Measurements from ENCODE around the gene GABBR1. TPM values are rescaled to one million over a fixed set of nuclear protein-coding genes. Genes with fewer than 3 reads are reported as not detected.

The GABBR1 gene
- total and polyA plus RNA-seq, 2 donors (not counting 3 experiments of a cell fraction or from before 2014, with no cell fraction given): 43.6 to 50.8 TPM

- no peak for FAIRE-seq
- BruUV-seq (replicated peaks): no TSS peak
- DNase-seq (ENCODE audit: low read depth, low spot score): no peak
- Histone ChIP-seq H3K4me2 (ENCODE audit: insufficient read depth, low read length) (no peak overlapping the region), H3K4me3 (replicated peaks in 1 of 3; ENCODE audit: insufficient read depth in 1 of 3, low read depth in 1 of 3, low read length in 3 of 3) (no peak overlapping the region), H4K20me1 (replicated peaks; ENCODE audit: control insufficient read depth, extremely low read depth, insufficient read depth, low read length) (no peaks in the 10 kb centered on the region), H3K9ac (replicated peaks; ENCODE audit: extremely low read depth, insufficient read depth, low read length) (no peak overlapping the region), H3K9me1 (replicated peaks; ENCODE audit: control insufficient read depth, extremely low read depth, insufficient read depth, low read length) (no peaks in the 10 kb centered on the region), H3K9me3 (replicated peaks; ENCODE audit: control insufficient read depth, insufficient read depth, low read length) (no peaks in the 10 kb centered on the region), H3K27ac (ENCODE audit: insufficient read depth, low read depth, low read length) (no peak overlapping the region), H3K79me2 (ENCODE audit: control insufficient read depth, insufficient read depth, low read length) (no peaks in the 10 kb centered on the region), H3K36me3 (ENCODE audit: control insufficient read depth in 2 of 2, extremely low read depth in 1 of 2, insufficient read depth in 2 of 2, low read length in 2 of 2) (no peaks in the 10 kb centered on the region), H3K27me3 (ENCODE audit: control insufficient read depth in 2 of 2, insufficient read depth in 2 of 2, low read length in 2 of 2) (no peaks in the 10 kb centered on the region), H3K4me1 (ENCODE audit: control insufficient read depth, extremely low read depth, insufficient read depth, low read length) (no peaks in the 10 kb centered on the region), H2AFZ (ENCODE audit: low read depth, low read length) (no peak overlapping the region)
- intact Hi-C loops (cut with micrococcal nuclease): no loop called here
- ChIA-PET POLR2A (no interaction called here), CTCF (no interaction called here)
- dilution Hi-C loops (cut with MboI; ENCODE audit: extremely low pct_ligation_motif_present, low sequenced_read_pairs): no loop called here
- TF ChIP-seq JUN (IDR thresholded peaks at IDR 0.05; ENCODE audit: borderline replicate concordance, insufficient read depth, insufficient read length, low read depth) (no peak), POLR2AphosphoS5 (IDR thresholded peaks at IDR 0.05; ENCODE audit: insufficient read depth, low read depth, low read length) (no peak), POLR2A (IDR thresholded peaks at IDR 0.05; ENCODE audit: low read depth, low read length) (no peak)
- TF ChIP-seq, protein P1, sequence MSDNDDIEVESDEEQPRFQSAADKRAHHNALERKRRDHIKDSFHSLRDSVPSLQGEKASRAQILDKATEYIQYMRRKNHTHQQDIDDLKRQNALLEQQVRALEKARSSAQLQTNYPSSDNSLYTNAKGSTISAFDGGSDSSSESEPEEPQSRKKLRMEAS (IDR thresholded peaks at IDR 0.05; ENCODE audit: insufficient read depth, insufficient read length): no peak
Measured at GRCh38 chr6:29530671-29531310, 102.2 kb downstream of the GABBR1 start.

DNA sequence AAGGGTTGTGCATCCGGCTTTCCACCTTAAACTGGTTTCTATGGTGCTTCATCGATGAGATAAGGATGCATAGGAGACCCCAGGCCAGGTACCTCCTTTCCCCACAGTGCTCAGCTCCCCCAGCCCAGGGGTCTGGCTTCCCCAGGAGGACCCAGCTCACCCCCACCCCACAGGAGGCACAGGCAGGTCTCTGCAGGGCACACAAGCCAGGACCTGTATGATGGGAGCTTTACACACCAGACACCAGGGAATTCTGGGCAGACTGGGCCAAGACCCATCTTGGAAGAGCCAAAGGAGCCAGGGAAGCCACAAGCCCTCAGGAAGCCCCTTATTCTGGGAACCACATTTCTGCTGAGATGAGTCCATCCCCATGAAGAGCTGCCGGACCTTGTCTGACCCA is 103.0 kb downstream of the GABBR1 start:
- H3K27ac ChIP-seq (ENCODE audit: insufficient read depth, low read depth, low read length): no peak overlapping the region
- no peaks in the 10 kb centered on the region for H3K79me2 ChIP-seq (ENCODE audit: control insufficient read depth, insufficient read depth, low read length)
- no TSS peak for BruUV-seq (replicated peaks)
- H3K27me3 ChIP-seq (ENCODE audit: control insufficient read depth in 2 of 2, insufficient read depth in 2 of 2, low read length in 2 of 2): no peaks in the 10 kb centered on the region
- no peaks in the 10 kb centered on the region for H3K9me3 ChIP-seq (replicated peaks; ENCODE audit: control insufficient read depth, insufficient read depth, low read length)
- no peak overlapping the region for H3K9ac ChIP-seq (replicated peaks; ENCODE audit: extremely low read depth, insufficient read depth, low read length)
- DNase-seq (ENCODE audit: low read depth, low spot score) (no peak), FAIRE-seq (no peak)
- POLR2A ChIA-PET: no interaction called here
- H3K36me3 ChIP-seq (ENCODE audit: control insufficient read depth in 2 of 2, extremely low read depth in 1 of 2, insufficient read depth in 2 of 2, low read length in 2 of 2): no peaks in the 10 kb centered on the region
- no peak for TF ChIP-seq JUN (IDR thresholded peaks at IDR 0.05; ENCODE audit: borderline replicate concordance, insufficient read depth, insufficient read length, low read depth)
- no peak for TF ChIP-seq FOS (IDR thresholded peaks at IDR 0.05; ENCODE audit: borderline replicate concordance, insufficient read depth, low read length)
- no peak for TF ChIP-seq GATA2 (IDR thresholded peaks at IDR 0.05; ENCODE audit: insufficient read depth, insufficient read length, low read depth, low read length)
- no peak for TF ChIP-seq POLR2AphosphoS5 (IDR thresholded peaks at IDR 0.05; ENCODE audit: insufficient read depth, low read depth, low read length)
- TF ChIP-seq, protein P1 (IDR thresholded peaks at IDR 0.05; ENCODE audit: insufficient read depth, insufficient read length): no peak
- no peak for TF ChIP-seq CTCF (IDR thresholded peaks at IDR 0.05; ENCODE audit: extremely low read depth in 1 of 2, insufficient read depth in 1 of 2, low read depth in 1 of 2, low read length in 2 of 2)
- TF ChIP-seq EZH2 (IDR thresholded peaks at IDR 0.05; ENCODE audit: borderline replicate concordance, low read depth, low read length, severe bottlenecking): no peak
- no peak for TF ChIP-seq POLR2A (IDR thresholded peaks at IDR 0.05; ENCODE audit: low read depth, low read length)
- TF ChIP-seq MYC (IDR thresholded peaks at IDR 0.05; ENCODE audit: low read depth, low read length): no peak
- no peaks in the 10 kb centered on the region for H4K20me1 ChIP-seq (replicated peaks; ENCODE audit: control insufficient read depth, extremely low read depth, insufficient read depth, low read length)
- dilution Hi-C loops (cut with MboI; ENCODE audit: extremely low pct_ligation_motif_present, low sequenced_read_pairs): no loop called here
- intact Hi-C loops (cut with micrococcal nuclease): loop anchor here (5.0 kb wide), 1 partner anchor 768 kb away; no protein-coding TSS in a partner anchor
- H3K4me2 ChIP-seq (ENCODE audit: insufficient read depth, low read length): no peak overlapping the region
- no peaks in the 10 kb centered on the region for H3K4me1 ChIP-seq (ENCODE audit: control insufficient read depth, extremely low read depth, insufficient read depth, low read length)
- H2AFZ ChIP-seq (ENCODE audit: low read depth, low read length): no peak overlapping the region
- H3K9me1 ChIP-seq (replicated peaks; ENCODE audit: control insufficient read depth, extremely low read depth, insufficient read depth, low read length): no peaks in the 10 kb centered on the region
- no peak overlapping the region for H3K4me3 ChIP-seq (replicated peaks in 1 of 3; ENCODE audit: insufficient read depth in 1 of 3, low read depth in 1 of 3, low read length in 3 of 3)
- CTCF ChIA-PET: no interaction called here

All from endothelial cell of umbilical vein (primary cell).